Activated CD4-positive, alpha-beta T cell treated with anti-CD3 and anti-CD28 coated beads, Interleukin-2, Interleukin-6, amounts not matched to agents 100 ng/mL and 50 ng/mL, durations not matched to agents 16 hours and 8 hours (primary cell): ENCODE data around the gene CCDC112.

Experiments used
- DNase-seq: peaks from one replicate; pipeline ENCODE4 v3.0.0-alpha.2; 2020

The CCDC112 gene

GRCh38 chr5:115257981-115258380 lies 38.5 kb downstream of the CCDC112 start:
- no peak for DNase-seq

- peak; percentile 27 for DNase-seq
Measured at GRCh38 chr5:115249379-115249778, 47.1 kb downstream of the CCDC112 start.

- peak; percentile 42 for DNase-seq
Measured at GRCh38 chr5:115246361-115246991, 50.0 kb downstream of the CCDC112 start.

- DNase-seq = peak; percentile 36
Measured at GRCh38 chr5:115243412-115243811, 53.0 kb downstream of the CCDC112 start.

- no peak for DNase-seq
Measured at GRCh38 chr5:115241881-115242642, 54.4 kb downstream of the CCDC112 start.

GRCh38 chr5:115237066-115237465 lies 59.4 kb downstream of the CCDC112 start:
- no peak for DNase-seq

- no peak for DNase-seq
Measured at GRCh38 chr5:115236599-115236998, 59.9 kb downstream of the CCDC112 start.

- DNase-seq = no peak
Measured at GRCh38 chr5:115231598-115231997, 64.9 kb downstream of the CCDC112 start.

- no peak for DNase-seq
Measured at GRCh38 chr5:115229606-115230005, 66.8 kb downstream of the CCDC112 start.

- DNase-seq = no peak
Measured at GRCh38 chr5:115227281-115227680, 69.2 kb downstream of the CCDC112 start.
